ENCODE results near the gene SEL1L2.

SEL1L2 gene

GRCh38 chr20:13825465-13825864, 164.9 kb downstream of the SEL1L2 start:
- DNase-seq (ENCODE audit: insufficient read length) (no peak), FAIRE-seq (no peak)
- TF ChIP-seq TAF1 (IDR thresholded peaks at IDR 0.05; ENCODE audit: borderline replicate concordance, low read depth, low read length): no peak
- no peak for TF ChIP-seq POLR2AphosphoS5 (IDR thresholded peaks at IDR 0.05; ENCODE audit: low read depth, low read length)
- TF ChIP-seq POLR2A (IDR thresholded peaks at IDR 0.05; ENCODE audit: low read depth, low read length): no peak

GRCh38 chr20:13824459-13824858, 166.0 kb downstream of the SEL1L2 start:
- TF ChIP-seq POLR2A (IDR thresholded peaks at IDR 0.05; ENCODE audit: low read depth, low read length): no peak
- no peak for TF ChIP-seq TAF1 (IDR thresholded peaks at IDR 0.05; ENCODE audit: borderline replicate concordance, low read depth, low read length)
- TF ChIP-seq POLR2AphosphoS5 (IDR thresholded peaks at IDR 0.05; ENCODE audit: low read depth, low read length): no peak
- FAIRE-seq: no peak
- DNase-seq (ENCODE audit: insufficient read length): no peak

GRCh38 chr20:13822459-13822858, 168.0 kb downstream of the SEL1L2 start:
- FAIRE-seq: no peak
- no peak for DNase-seq (ENCODE audit: insufficient read length)
- no peak for TF ChIP-seq TAF1 (IDR thresholded peaks at IDR 0.05; ENCODE audit: borderline replicate concordance, low read depth, low read length)
- TF ChIP-seq POLR2AphosphoS5 (IDR thresholded peaks at IDR 0.05; ENCODE audit: low read depth, low read length): no peak
- no peak for TF ChIP-seq POLR2A (IDR thresholded peaks at IDR 0.05; ENCODE audit: low read depth, low read length)

GRCh38 chr20:13821876-13822275, 168.5 kb downstream of the SEL1L2 start:
- TF ChIP-seq TAF1 (IDR thresholded peaks at IDR 0.05; ENCODE audit: borderline replicate concordance, low read depth, low read length): no peak
- no peak for TF ChIP-seq POLR2AphosphoS5 (IDR thresholded peaks at IDR 0.05; ENCODE audit: low read depth, low read length)
- TF ChIP-seq POLR2A (IDR thresholded peaks at IDR 0.05; ENCODE audit: low read depth, low read length): no peak
- no peak for DNase-seq (ENCODE audit: insufficient read length)
- no peak for FAIRE-seq

- FAIRE-seq: no peak
- no peak for DNase-seq (ENCODE audit: insufficient read length)
- TF ChIP-seq POLR2A (IDR thresholded peaks at IDR 0.05; ENCODE audit: low read depth, low read length) (no peak), POLR2AphosphoS5 (IDR thresholded peaks at IDR 0.05; ENCODE audit: low read depth, low read length) (no peak), TAF1 (IDR thresholded peaks at IDR 0.05; ENCODE audit: borderline replicate concordance, low read depth, low read length) (no peak)
These were observed 170.3 kb downstream of the SEL1L2 start for GRCh38 chr20:13819885-13820645.

- FAIRE-seq (no peak), DNase-seq (ENCODE audit: insufficient read length) (no peak)
- TF ChIP-seq POLR2AphosphoS5 (IDR thresholded peaks at IDR 0.05; ENCODE audit: low read depth, low read length) (no peak), POLR2A (IDR thresholded peaks at IDR 0.05; ENCODE audit: low read depth, low read length) (no peak), TAF1 (IDR thresholded peaks at IDR 0.05; ENCODE audit: borderline replicate concordance, low read depth, low read length) (no peak)
These were observed 173.1 kb downstream of the SEL1L2 start for GRCh38 chr20:13817342-13817741.

- FAIRE-seq (no peak), DNase-seq (ENCODE audit: insufficient read length) (no peak)
- TF ChIP-seq TAF1 (IDR thresholded peaks at IDR 0.05; ENCODE audit: borderline replicate concordance, low read depth, low read length): no peak
- TF ChIP-seq POLR2A (IDR thresholded peaks at IDR 0.05; ENCODE audit: low read depth, low read length): no peak
- TF ChIP-seq POLR2AphosphoS5 (IDR thresholded peaks at IDR 0.05; ENCODE audit: low read depth, low read length): no peak
These were observed 173.7 kb downstream of the SEL1L2 start for GRCh38 chr20:13816757-13817156.

GRCh38 chr20:13814672-13815071, 175.7 kb downstream of the SEL1L2 start:
- DNase-seq (ENCODE audit: insufficient read length) (no peak), FAIRE-seq (no peak)
- no peak for TF ChIP-seq POLR2A (IDR thresholded peaks at IDR 0.05; ENCODE audit: low read depth, low read length)
- no peak for TF ChIP-seq POLR2AphosphoS5 (IDR thresholded peaks at IDR 0.05; ENCODE audit: low read depth, low read length)
- no peak for TF ChIP-seq TAF1 (IDR thresholded peaks at IDR 0.05; ENCODE audit: borderline replicate concordance, low read depth, low read length)

GRCh38 chr20:13813910-13814309, 176.5 kb downstream of the SEL1L2 start:
- FAIRE-seq (no peak), DNase-seq (ENCODE audit: insufficient read length) (no peak)
- TF ChIP-seq TAF1 (IDR thresholded peaks at IDR 0.05; ENCODE audit: borderline replicate concordance, low read depth, low read length) (no peak), POLR2AphosphoS5 (IDR thresholded peaks at IDR 0.05; ENCODE audit: low read depth, low read length) (no peak), POLR2A (IDR thresholded peaks at IDR 0.05; ENCODE audit: low read depth, low read length) (no peak)

GRCh38 chr20:13810446-13810845, 180.0 kb downstream of the SEL1L2 start:
- FAIRE-seq (no peak), DNase-seq (ENCODE audit: insufficient read length) (no peak)
- no peak for TF ChIP-seq TAF1 (IDR thresholded peaks at IDR 0.05; ENCODE audit: borderline replicate concordance, low read depth, low read length)
- no peak for TF ChIP-seq POLR2A (IDR thresholded peaks at IDR 0.05; ENCODE audit: low read depth, low read length)
- TF ChIP-seq POLR2AphosphoS5 (IDR thresholded peaks at IDR 0.05; ENCODE audit: low read depth, low read length): no peak

- FAIRE-seq: no peak
- TF ChIP-seq TAF1 (IDR thresholded peaks at IDR 0.05; ENCODE audit: borderline replicate concordance, low read depth, low read length): no peak
- no peak for TF ChIP-seq POLR2A (IDR thresholded peaks at IDR 0.05; ENCODE audit: low read depth, low read length)
- TF ChIP-seq POLR2AphosphoS5 (IDR thresholded peaks at IDR 0.05; ENCODE audit: low read depth, low read length): no peak
- no peak for DNase-seq (ENCODE audit: insufficient read length)
These were observed 180.6 kb downstream of the SEL1L2 start for GRCh38 chr20:13809855-13810254.

- TF ChIP-seq TAF1 (IDR thresholded peaks at IDR 0.05; ENCODE audit: borderline replicate concordance, low read depth, low read length) (no peak), POLR2AphosphoS5 (IDR thresholded peaks at IDR 0.05; ENCODE audit: low read depth, low read length) (no peak), POLR2A (IDR thresholded peaks at IDR 0.05; ENCODE audit: low read depth, low read length) (no peak)
- FAIRE-seq (no peak), DNase-seq (ENCODE audit: insufficient read length) (no peak)
These were observed 181.0 kb downstream of the SEL1L2 start for GRCh38 chr20:13809373-13809772.
